HCT116 (cell line): Measurements from ENCODE around the gene RPTOR. TPM values are rescaled to one million over a fixed set of nuclear protein-coding genes. Genes with fewer than 3 reads are reported as not detected.

Experiments used
- ATAC-seq: fragments of 200-7000 bp; cut with Tn5 transposase; 2 replicates; pipeline ENCODE4 v1.9.1; 2020; ENCODE audit warnings: mild to moderate bottlenecking, moderate library complexity
- BruUV-seq: library from RNA; stranded (reverse); fragments of 400-500 nt; replicated peaks from 2 replicates; lab custom pipeline; 2021; lab: Mats Ljungman, UMichigan
- CTCF ChIA-PET: fragments of 300-600 bp; sonication (Branson Sonifier 250); formaldehyde crosslinking; loops from one replicate; lab custom pipeline; 2021; ENCODE audit warnings: antibody characterized with exemption; lab: Charles Lee
- POLR2A ChIA-PET: fragments of 300-600, 350-600 bp; sonication (Branson Sonifier 250); formaldehyde crosslinking; loops from one replicate; lab custom pipeline; 2021; ENCODE audit warnings: antibody characterized with exemption; lab: Charles Lee
- RAD21 ChIA-PET, 2 experiments: fragments of 300-600 bp; sonication (Branson Sonifier 250); formaldehyde crosslinking; loops; one replicate each; lab custom pipeline; 2023; ENCODE audit warnings: low total read pairs in 2 of 2; ENCODE audit not compliant: uncharacterized antibody in 2 of 2, unreplicated experiment in 2 of 2, low non-redundant PET in 1 of 2; lab: Charles Lee
- DNase-seq: peaks from one replicate; pipeline ENCODE4 v3.0.0-alpha.2; 2010; ENCODE audit warnings: low read depth, low spot score
- H2AFZ ChIP-seq: fragments of 200-600 bp; shearing (Covaris generic), sonication (generic); 2 replicates; pipeline ENCODE4 v1.6.1; 2017; ENCODE audit warnings: low read depth, mixed run types, mixed read lengths, antibody characterized with exemption, low read length; ENCODE audit not compliant: poor library complexity, severe bottlenecking
- H3K27ac ChIP-seq: 2 replicates; pipeline ENCODE4 v1.5.1; 2012; ENCODE audit warnings: low read depth, low read length
- H3K27me3 ChIP-seq: fragments of 200-600 bp; sonication (generic); 2 replicates; pipeline ENCODE4 v1.6.1; 2016; ENCODE audit warnings: mixed run types, low read length, mixed read lengths; ENCODE audit not compliant: insufficient read depth
- H3K36me3 ChIP-seq, 2 experiments: fragments of 200-500 bp in 1 of 2; fragments of 200-600 bp in 1 of 2; sonication (Bioruptor generic) in 1 of 2; sonication (generic) in 1 of 2; 2 replicates each; pipeline versions ENCODE4 v1.5.1 to v1.6.1; 2014 to 2016; ENCODE audit warnings: low read length in 2 of 2, inconsistent platforms in 1 of 2, mixed read lengths in 1 of 2, mixed run types in 1 of 2; ENCODE audit not compliant: insufficient read depth in 2 of 2, control insufficient read depth in 1 of 2
- H3K4me1 ChIP-seq, 2 experiments: fragments of 200-600 bp in 1 of 2; sonication (generic) in 1 of 2; 2 replicates each; pipeline versions ENCODE4 v1.5.1 to v1.6.1; 2012 to 2017; ENCODE audit warnings: low read length in 2 of 2, inconsistent platforms in 1 of 2, mild to moderate bottlenecking in 1 of 2, mixed read lengths in 1 of 2, mixed run types in 1 of 2, moderate library complexity in 1 of 2; ENCODE audit not compliant: insufficient read depth in 2 of 2, control insufficient read depth in 1 of 2
- H3K4me2 ChIP-seq: fragments of 200-600 bp; sonication (generic); 2 replicates; pipeline ENCODE4 v1.6.1; 2017; ENCODE audit warnings: mixed run types, low read length, mixed read lengths
- H3K4me3 ChIP-seq, 2 experiments: fragments of 200-600 bp in 1 of 2; sonication (generic) in 1 of 2; replicated peaks in 1 of 2; 2 replicates each; pipeline ENCODE4 v1.5.1; 2011 to 2016; ENCODE audit warnings: low read length in 2 of 2, control low read depth in 1 of 2, low read depth in 1 of 2, mild to moderate bottlenecking in 1 of 2, mixed read lengths in 1 of 2, mixed run types in 1 of 2
- H3K79me2 ChIP-seq: fragments of 200-600 bp; sonication (generic); 2 replicates; pipeline ENCODE4 v1.6.1; 2017; ENCODE audit warnings: mild to moderate bottlenecking, mixed run types, low read length, moderate library complexity, mixed read lengths; ENCODE audit not compliant: insufficient read depth
- H3K9ac ChIP-seq: fragments of 200-600 bp; sonication (generic); 2 replicates; pipeline ENCODE4 v1.6.1; 2016; ENCODE audit warnings: low read length, mixed read lengths
- H3K9me2 ChIP-seq: fragments of 200-600 bp; sonication (generic), shearing (Covaris generic); 2 replicates; pipeline ENCODE4 v1.6.1; 2017; ENCODE audit warnings: mixed run types, mild to moderate bottlenecking, moderate library complexity; ENCODE audit not compliant: insufficient read depth
- H3K9me3 ChIP-seq, 2 experiments: fragments of 200-500 bp in 1 of 2; fragments of 200-600 bp in 1 of 2; sonication (Bioruptor generic) in 1 of 2; sonication (generic) in 1 of 2; 2 replicates each; pipeline ENCODE4 v1.6.1; 2014 to 2017; ENCODE audit warnings: low read length in 2 of 2, mixed read lengths in 2 of 2, inconsistent platforms in 1 of 2, low read depth in 1 of 2, mild to moderate bottlenecking in 1 of 2, mixed run types in 1 of 2, moderate library complexity in 1 of 2; ENCODE audit not compliant: control insufficient read depth in 1 of 2, insufficient read depth in 1 of 2
- H4K20me1 ChIP-seq: fragments of 200-600 bp; sonication (generic), shearing (Covaris generic); 2 replicates; pipeline ENCODE4 v1.6.1; 2017; ENCODE audit warnings: mixed run types, mild to moderate bottlenecking, moderate library complexity; ENCODE audit not compliant: insufficient read depth
- CBX3 ChIP-seq: IDR thresholded peaks from 2 replicates; pipeline ENCODE4 v1.6.1; 2012; ENCODE audit warnings: low read depth
- EGR1 ChIP-seq: IDR thresholded peaks from 2 replicates; pipeline ENCODE4 v1.6.1; 2012; ENCODE audit warnings: low read depth
- ELF1 ChIP-seq: IDR thresholded peaks from 2 replicates; pipeline ENCODE4 v1.6.1; 2012; ENCODE audit warnings: low read depth, borderline replicate concordance
- EZH2 ChIP-seq: fragments of 200-600 bp; sonication (generic); IDR thresholded peaks from 2 replicates; pipeline ENCODE4 v1.6.1; 2017; ENCODE audit warnings: antibody characterized with exemption, mixed run types
- FOSL1 ChIP-seq: IDR thresholded peaks from 2 replicates; pipeline ENCODE4 v1.6.1; 2012; ENCODE audit warnings: low read depth
- JUND ChIP-seq: IDR thresholded peaks from 2 replicates; pipeline ENCODE4 v1.6.1; 2012
- SIN3A ChIP-seq: IDR thresholded peaks from 2 replicates; pipeline ENCODE4 v1.6.1; 2012; ENCODE audit warnings: low read depth
- SP1 ChIP-seq: IDR thresholded peaks from 2 replicates; pipeline ENCODE4 v1.6.1; 2012; ENCODE audit warnings: low read depth
- TCF7L2 ChIP-seq: IDR thresholded peaks from 2 replicates; pipeline ENCODE4 v1.7.0; 2011; ENCODE audit warnings: borderline replicate concordance, inconsistent platforms; ENCODE audit not compliant: insufficient read depth, insufficient read length; ENCODE audit errors: extremely low read depth
- ZNF274 ChIP-seq: fragments of 200-500 bp; sonication (Bioruptor generic); IDR thresholded peaks from 2 replicates; pipeline ENCODE4 v1.6.1; 2014; ENCODE audit warnings: mild to moderate bottlenecking, low read depth, low read length, inconsistent platforms
- intact Hi-C: fragments of 100-400 bp; cut with micrococcal nuclease; formaldehyde crosslinking; loops from 2 replicates; pipeline ENCODE4 v1.10.0; 2022
- total RNA-seq: library from RNA; stranded (reverse); gene quantifications from one replicate; pipeline ENCODE4 v1.2.1, GENCODE V29; 2021; ENCODE audit not compliant: unreplicated experiment
- TF ChIP-seq, protein P1 (sequence below): IDR thresholded peaks from 2 replicates; pipeline ENCODE4 v1.6.1; 2011; ENCODE audit warnings: mild to moderate bottlenecking, low read length, moderate library complexity; ENCODE audit not compliant: insufficient replicate concordance; ENCODE audit errors: extremely low read depth

Gene RPTOR
- total RNA-seq, 1 experiment from 2014 or later, result 69.5 TPM

DNA sequence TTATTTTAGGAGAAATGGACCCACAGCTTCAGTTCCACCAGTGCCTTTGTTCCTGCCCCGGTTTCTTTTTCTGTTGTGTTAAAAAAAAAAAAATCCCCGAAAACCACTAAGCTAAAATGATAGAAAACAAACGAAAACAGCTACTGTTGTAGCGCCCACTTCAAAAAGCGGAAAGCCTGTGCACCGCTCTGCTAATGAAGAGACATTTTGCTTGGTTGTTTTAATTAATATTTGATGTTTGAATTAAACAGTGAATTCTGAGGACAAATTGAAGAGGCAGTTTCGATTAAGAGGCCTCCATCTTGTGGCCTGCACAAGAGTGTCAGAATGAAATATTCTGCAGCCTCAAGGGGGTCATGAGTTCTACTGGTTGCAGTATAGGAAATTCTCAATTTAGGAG, 186.7 kb downstream of the RPTOR start:
- no TSS peak for BruUV-seq
- H3K36me3 ChIP-seq, result no peaks in the 10 kb centered on the region
- H2AFZ ChIP-seq, result no peak overlapping the region
- POLR2A ChIA-PET, result no interaction called here
- intact Hi-C loops, result no loop called here
- CTCF ChIA-PET, result no interaction called here
- H3K9ac ChIP-seq, result no peak overlapping the region
- no peak overlapping the region for H3K4me3 ChIP-seq
- TF ChIP-seq, protein P1, sequence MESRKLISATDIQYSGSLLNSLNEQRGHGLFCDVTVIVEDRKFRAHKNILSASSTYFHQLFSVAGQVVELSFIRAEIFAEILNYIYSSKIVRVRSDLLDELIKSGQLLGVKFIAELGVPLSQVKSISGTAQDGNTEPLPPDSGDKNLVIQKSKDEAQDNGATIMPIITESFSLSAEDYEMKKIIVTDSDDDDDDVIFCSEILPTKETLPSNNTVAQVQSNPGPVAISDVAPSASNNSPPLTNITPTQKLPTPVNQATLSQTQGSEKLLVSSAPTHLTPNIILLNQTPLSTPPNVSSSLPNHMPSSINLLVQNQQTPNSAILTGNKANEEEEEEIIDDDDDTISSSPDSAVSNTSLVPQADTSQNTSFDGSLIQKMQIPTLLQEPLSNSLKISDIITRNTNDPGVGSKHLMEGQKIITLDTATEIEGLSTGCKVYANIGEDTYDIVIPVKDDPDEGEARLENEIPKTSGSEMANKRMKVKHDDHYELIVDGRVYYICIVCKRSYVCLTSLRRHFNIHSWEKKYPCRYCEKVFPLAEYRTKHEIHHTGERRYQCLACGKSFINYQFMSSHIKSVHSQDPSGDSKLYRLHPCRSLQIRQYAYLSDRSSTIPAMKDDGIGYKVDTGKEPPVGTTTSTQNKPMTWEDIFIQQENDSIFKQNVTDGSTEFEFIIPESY, result no peak
- no peak overlapping the region for H3K27ac ChIP-seq
- no peak for DNase-seq
- H3K4me1 ChIP-seq, result no peaks in the 10 kb centered on the region
- H3K4me2 ChIP-seq, result no peak overlapping the region
- H3K9me3 ChIP-seq, result no peaks in the 10 kb centered on the region
- peaks cover 12% of the 10 kb centered on the region; the same call in 1 of the 2 replicates for H3K79me2 ChIP-seq
- RAD21 ChIA-PET, result no interaction called here
- H4K20me1 ChIP-seq, result no peaks in the 10 kb centered on the region
- no peak for ATAC-seq
- H3K27me3 ChIP-seq, result no peaks in the 10 kb centered on the region
- H3K9me2 ChIP-seq, result no peaks in the 10 kb centered on the region

DNA sequence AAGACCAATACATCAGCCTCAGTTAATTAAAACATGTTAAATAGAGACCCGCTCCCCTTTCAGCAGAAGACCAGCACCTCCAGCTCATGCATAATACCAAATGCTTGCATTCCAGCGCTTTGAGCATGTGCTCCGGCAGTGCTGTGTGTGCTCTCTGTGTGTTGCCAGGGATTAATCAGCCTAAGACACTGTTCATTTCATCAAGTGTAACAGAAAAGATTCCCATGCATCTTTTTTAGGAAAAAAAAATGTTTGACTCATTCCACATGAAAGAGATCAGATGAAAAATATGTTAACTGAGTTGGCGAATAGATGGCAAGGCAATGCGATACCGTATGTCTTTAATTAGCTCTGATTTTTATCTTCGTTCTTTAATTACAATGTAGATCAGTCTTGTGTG, 187.6 kb downstream of the RPTOR start:
- no peak for TF ChIP-seq JUND
- TF ChIP-seq EZH2, result no peak
- TF ChIP-seq SP1, result no peak
- no peak for TF ChIP-seq EGR1
- no peak for TF ChIP-seq CBX3
- TF ChIP-seq TCF7L2, result no peak
- TF ChIP-seq FOSL1, result no peak
- TF ChIP-seq, protein P1, result no peak
- TF ChIP-seq ELF1, result no peak
- no peak for TF ChIP-seq ZNF274
- TF ChIP-seq SIN3A, result no peak
- TF ChIP-seq, all 23 proteins: peak for 0
- intact Hi-C loops, result no loop called here
- Histone ChIP-seq H3K79me2 (peaks cover 12% of the 10 kb centered on the region; the same call in 1 of the 2 replicates), H3K4me2 (no peak overlapping the region), H3K36me3 (no peaks in the 10 kb centered on the region), H3K9me2 (no peaks in the 10 kb centered on the region), H3K9me3 (no peaks in the 10 kb centered on the region), H3K4me3 (no peak overlapping the region), H3K9ac (no peak overlapping the region), H3K27ac (no peak overlapping the region), H3K4me1 (no peaks in the 10 kb centered on the region), H3K27me3 (no peaks in the 10 kb centered on the region), H2AFZ (no peak overlapping the region), H4K20me1 (no peaks in the 10 kb centered on the region)
- DNase-seq, result no peak
- ChIA-PET CTCF (no interaction called here), POLR2A (no interaction called here), RAD21 (no interaction called here)
- BruUV-seq, result no TSS peak
- no peak for ATAC-seq
